ENCODE measurements around the gene EMD.

Gene EMD

DNA sequence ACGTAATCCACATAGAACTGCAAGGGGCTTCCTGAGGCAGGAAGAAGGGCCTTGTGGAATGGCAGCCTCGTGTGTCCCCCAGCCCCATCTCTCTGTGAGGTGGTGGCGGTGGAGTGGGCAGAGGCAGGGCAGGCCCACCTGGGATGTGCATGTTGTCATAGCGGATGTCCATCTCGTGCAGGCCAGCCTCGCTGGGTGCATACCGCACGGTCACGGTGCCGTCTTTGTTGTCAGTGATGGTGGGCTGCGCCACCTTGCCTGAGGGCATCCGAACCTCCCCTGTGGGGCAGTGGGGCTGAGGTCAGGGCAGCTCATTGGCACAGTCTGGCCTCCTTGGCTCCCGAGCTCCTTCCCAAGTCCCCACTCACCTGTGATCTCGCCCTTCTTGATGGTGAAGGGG lies 25.1 kb upstream of the EMD start:
- H3F3A ChIP-seq (ENCODE audit: insufficient read depth, low read length), result no peaks in the 10 kb centered on the region
- no peak overlapping the region for H2AFZ ChIP-seq (ENCODE audit: low read length)
- H4K20me1 ChIP-seq (ENCODE audit: insufficient read depth, low read length), result no peaks in the 10 kb centered on the region
- H3K9me2 ChIP-seq (replicated peaks; ENCODE audit: insufficient read depth, low read length), result no peaks in the 10 kb centered on the region
- no peak for DNase-seq
- H3K4me1 ChIP-seq (ENCODE audit: low read length), result no peaks in the 10 kb centered on the region
- no peak overlapping the region for H3K4me3 ChIP-seq (ENCODE audit: low read length)
- H3K9ac ChIP-seq (ENCODE audit: low read length), result no peak overlapping the region
- H3K9me3 ChIP-seq (replicated peaks; ENCODE audit: insufficient read depth, low read length), result no peaks in the 10 kb centered on the region
- H3K4me2 ChIP-seq (ENCODE audit: low read depth, low read length), result no peak overlapping the region
- no peaks in the 10 kb centered on the region for H3K79me2 ChIP-seq (ENCODE audit: low read length)
- no peaks in the 10 kb centered on the region for H3K36me3 ChIP-seq (replicated peaks; ENCODE audit: insufficient read depth, low read length)
- TF ChIP-seq, protein P1, sequence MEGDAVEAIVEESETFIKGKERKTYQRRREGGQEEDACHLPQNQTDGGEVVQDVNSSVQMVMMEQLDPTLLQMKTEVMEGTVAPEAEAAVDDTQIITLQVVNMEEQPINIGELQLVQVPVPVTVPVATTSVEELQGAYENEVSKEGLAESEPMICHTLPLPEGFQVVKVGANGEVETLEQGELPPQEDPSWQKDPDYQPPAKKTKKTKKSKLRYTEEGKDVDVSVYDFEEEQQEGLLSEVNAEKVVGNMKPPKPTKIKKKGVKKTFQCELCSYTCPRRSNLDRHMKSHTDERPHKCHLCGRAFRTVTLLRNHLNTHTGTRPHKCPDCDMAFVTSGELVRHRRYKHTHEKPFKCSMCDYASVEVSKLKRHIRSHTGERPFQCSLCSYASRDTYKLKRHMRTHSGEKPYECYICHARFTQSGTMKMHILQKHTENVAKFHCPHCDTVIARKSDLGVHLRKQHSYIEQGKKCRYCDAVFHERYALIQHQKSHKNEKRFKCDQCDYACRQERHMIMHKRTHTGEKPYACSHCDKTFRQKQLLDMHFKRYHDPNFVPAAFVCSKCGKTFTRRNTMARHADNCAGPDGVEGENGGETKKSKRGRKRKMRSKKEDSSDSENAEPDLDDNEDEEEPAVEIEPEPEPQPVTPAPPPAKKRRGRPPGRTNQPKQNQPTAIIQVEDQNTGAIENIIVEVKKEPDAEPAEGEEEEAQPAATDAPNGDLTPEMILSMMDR (IDR thresholded peaks at IDR 0.05; ENCODE audit: low read length), result no peak
- TF ChIP-seq EZH2 (optimal IDR thresholded peaks at IDR 0.05; ENCODE audit: low read depth, low read length) (no peak), EZH2phosphoT487 (IDR thresholded peaks at IDR 0.05; ENCODE audit: low read length) (no peak)
- H3K27me3 ChIP-seq (replicated peaks; ENCODE audit: insufficient read depth, low read length), result no peaks in the 10 kb centered on the region
- H3K27ac ChIP-seq (ENCODE audit: low read length), result no peak overlapping the region

DNA sequence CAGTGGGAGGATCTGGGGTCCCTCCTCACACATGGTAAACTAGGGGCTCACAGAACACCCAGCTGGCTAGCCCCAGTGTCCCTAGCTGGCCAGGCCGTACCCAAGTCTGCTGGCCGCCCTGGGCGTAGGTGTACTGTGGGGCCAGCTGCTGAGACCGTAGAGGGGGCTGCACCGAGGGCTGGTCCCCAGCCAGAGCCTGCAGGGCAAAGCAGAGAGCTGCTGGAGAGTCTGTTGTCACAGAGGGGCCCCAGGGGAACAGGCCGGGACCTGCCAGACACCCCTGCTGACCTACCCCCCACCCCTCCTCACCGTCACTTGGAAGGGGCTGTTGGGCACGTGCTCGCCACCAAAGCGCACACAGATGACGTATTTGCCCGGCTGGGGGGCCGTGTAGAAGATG lies 24.6 kb upstream of the EMD start:
- no peak overlapping the region for H3K4me3 ChIP-seq (ENCODE audit: low read length)
- no peaks in the 10 kb centered on the region for H3K27me3 ChIP-seq (replicated peaks; ENCODE audit: insufficient read depth, low read length)
- H3F3A ChIP-seq (ENCODE audit: insufficient read depth, low read length), result no peaks in the 10 kb centered on the region

DNA sequence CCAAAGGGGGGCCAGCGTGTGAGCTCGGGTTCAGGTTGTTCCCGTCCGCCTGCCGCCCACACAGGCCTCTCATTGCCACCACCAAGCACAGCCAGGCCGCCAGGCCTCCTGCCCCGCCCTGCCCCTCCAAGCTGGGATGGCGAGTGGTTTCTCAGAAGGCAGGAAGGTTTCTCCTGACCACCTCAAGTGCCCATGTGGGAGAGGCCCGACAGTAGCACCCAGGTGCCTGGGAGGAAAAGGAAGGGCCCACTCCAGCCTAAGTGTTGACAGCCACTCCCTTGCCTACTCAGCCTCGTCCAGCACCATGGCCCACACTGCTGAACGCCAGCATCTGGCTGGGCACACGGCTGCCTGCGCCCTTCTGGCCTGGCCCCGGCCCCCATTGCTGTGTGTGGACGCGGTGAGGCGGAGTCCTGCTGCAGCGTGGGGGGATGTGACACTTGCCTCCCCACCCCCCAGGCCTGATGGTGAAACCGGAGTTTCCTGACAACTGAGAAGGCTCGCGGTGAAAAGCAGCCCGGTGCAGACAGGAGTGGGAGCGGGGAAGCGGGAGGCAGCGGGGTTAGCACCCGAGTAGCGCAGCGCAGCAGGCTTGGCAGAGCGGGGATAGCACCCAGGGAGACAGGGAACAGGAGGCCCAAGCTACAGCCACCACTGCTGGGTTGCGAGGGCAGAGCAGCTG lies 23.9 kb upstream of the EMD start:
- H3K4me1 ChIP-seq (ENCODE audit: low read length), result no peaks in the 10 kb centered on the region
- H3K79me2 ChIP-seq (ENCODE audit: low read length), result no peaks in the 10 kb centered on the region
- H3K36me3 ChIP-seq (replicated peaks; ENCODE audit: insufficient read depth, low read length), result no peaks in the 10 kb centered on the region
- H3K9ac ChIP-seq (ENCODE audit: low read length), result no peak overlapping the region
- no peaks in the 10 kb centered on the region for H4K20me1 ChIP-seq (ENCODE audit: insufficient read depth, low read length)
- H3K4me2 ChIP-seq (ENCODE audit: low read depth, low read length), result no peak overlapping the region
- H3K9me2 ChIP-seq (replicated peaks; ENCODE audit: insufficient read depth, low read length), result no peaks in the 10 kb centered on the region
- no peak for DNase-seq
- H3K27me3 ChIP-seq (replicated peaks; ENCODE audit: insufficient read depth, low read length), result no peaks in the 10 kb centered on the region
- no peak overlapping the region for H3K4me3 ChIP-seq (ENCODE audit: low read length)
- H2AFZ ChIP-seq (ENCODE audit: low read length), result no peak overlapping the region
- H3K27ac ChIP-seq (ENCODE audit: low read length), result no peak overlapping the region
- no peaks in the 10 kb centered on the region for H3K9me3 ChIP-seq (replicated peaks; ENCODE audit: insufficient read depth, low read length)
- TF ChIP-seq, protein P1 (IDR thresholded peaks at IDR 0.05; ENCODE audit: low read length), result no peak
- no peak for TF ChIP-seq EZH2 (optimal IDR thresholded peaks at IDR 0.05; ENCODE audit: low read depth, low read length)
- TF ChIP-seq EZH2phosphoT487 (IDR thresholded peaks at IDR 0.05; ENCODE audit: low read length), result no peak
- H3F3A ChIP-seq (ENCODE audit: insufficient read depth, low read length), result no peaks in the 10 kb centered on the region

More for the DNA sequence above, 24.6 kb upstream of the EMD start:
- Histone ChIP-seq H3K9me2 (replicated peaks; ENCODE audit: insufficient read depth, low read length) (no peaks in the 10 kb centered on the region), H2AFZ (ENCODE audit: low read length) (no peak overlapping the region), H3K4me1 (ENCODE audit: low read length) (no peaks in the 10 kb centered on the region), H3K4me2 (ENCODE audit: low read depth, low read length) (no peak overlapping the region), H4K20me1 (ENCODE audit: insufficient read depth, low read length) (no peaks in the 10 kb centered on the region), H3K9ac (ENCODE audit: low read length) (no peak overlapping the region), H3K79me2 (ENCODE audit: low read length) (no peaks in the 10 kb centered on the region), H3K27ac (ENCODE audit: low read length) (no peak overlapping the region), H3K9me3 (replicated peaks; ENCODE audit: insufficient read depth, low read length) (no peaks in the 10 kb centered on the region), H3K36me3 (replicated peaks; ENCODE audit: insufficient read depth, low read length) (no peaks in the 10 kb centered on the region)
- TF ChIP-seq EZH2 (optimal IDR thresholded peaks at IDR 0.05; ENCODE audit: low read depth, low read length) (no peak), EZH2phosphoT487 (IDR thresholded peaks at IDR 0.05; ENCODE audit: low read length) (no peak)
- TF ChIP-seq, protein P1 (IDR thresholded peaks at IDR 0.05; ENCODE audit: low read length), result no peak
- no peak for DNase-seq

Measured in MM.1S (cell line).